ENCODE data around the gene PRR5L.

GRCh38 chr11:36292311-36292722 is 3.8 kb upstream of the PRR5L start:
- TF ChIP-seq CTCF (IDR thresholded peaks at IDR 0.05) (peak; percentile 53), ZFX (IDR thresholded peaks at IDR 0.05; ENCODE audit: borderline replicate concordance) (no peak)

All from 22Rv1 (cell line).